BJ (cell line): ENCODE measurements around the gene FBXO34. TPM values are rescaled to one million over a fixed set of nuclear protein-coding genes. Genes with fewer than 3 reads are reported as not detected.

Source experiments
- CTCF ChIA-PET: fragments of 350-600 bp; formaldehyde crosslinking; extraction: SDS; loops from one replicate; lab custom pipeline; 2021; ENCODE audit warnings: antibody characterized with exemption, inconsistent platforms; lab: Yijun Ruan, JAX
- POLR2A ChIA-PET: fragments of 300-600 bp; sonication (Branson Sonifier 250); formaldehyde crosslinking; extraction: SDS; loops from one replicate; lab custom pipeline; 2021; ENCODE audit warnings: antibody characterized with exemption; lab: Charles Lee
- DNase-seq: peaks from one replicate; pipeline ENCODE4 v3.0.0-alpha.2; 2011; ENCODE audit warnings: low read depth
- H3K27me3 ChIP-seq: 2 replicates; pipeline ENCODE4 v1.6.0; 2011; ENCODE audit warnings: low read length; ENCODE audit not compliant: control insufficient read depth, insufficient read depth
- H3K36me3 ChIP-seq: 2 replicates; pipeline ENCODE4 v1.5.1; 2011; ENCODE audit warnings: low read length; ENCODE audit not compliant: control insufficient read depth, insufficient read depth
- H3K4me3 ChIP-seq: 2 replicates; pipeline ENCODE4 v1.5.1; 2011; ENCODE audit warnings: low read depth, mild to moderate bottlenecking, control low read depth, low read length
- polyA plus RNA-seq: library from polyadenylated mRNA; depleted of rRNA; stranded (reverse); fragments of >200 nt; gene quantifications from 2 replicates; pipeline ENCODE4 v1.2.3, GENCODE V29; 2011
- TF ChIP-seq, protein P1 (sequence below): IDR thresholded peaks from 2 replicates; pipeline ENCODE4 v1.5.1; 2011; ENCODE audit warnings: low read depth, mild to moderate bottlenecking, control low read depth, inconsistent platforms, low read length, moderate library complexity; ENCODE audit not compliant: insufficient read depth

FBXO34 gene
- polyA plus RNA-seq, 1 experiment, result 15.0 TPM

GRCh38 chr14:55383541-55384140 lies 112.4 kb downstream of the FBXO34 start:
- Histone ChIP-seq H3K36me3 (peaks cover 7% of the 10 kb centered on the region; the same call in 1 of the 2 replicates), H3K27me3 (no peaks in the 10 kb centered on the region), H3K4me3 (no peak overlapping the region)
- DNase-seq, result no peak
- POLR2A ChIA-PET, result no interaction called here
- CTCF ChIA-PET, result interaction anchor here (0.8 to 1.2 kb wide), 3 partner anchors 9 to 127 kb away, joined by 3 to 4 read pairs (median 3); no protein-coding TSS in a partner anchor
- TF ChIP-seq, protein P1, sequence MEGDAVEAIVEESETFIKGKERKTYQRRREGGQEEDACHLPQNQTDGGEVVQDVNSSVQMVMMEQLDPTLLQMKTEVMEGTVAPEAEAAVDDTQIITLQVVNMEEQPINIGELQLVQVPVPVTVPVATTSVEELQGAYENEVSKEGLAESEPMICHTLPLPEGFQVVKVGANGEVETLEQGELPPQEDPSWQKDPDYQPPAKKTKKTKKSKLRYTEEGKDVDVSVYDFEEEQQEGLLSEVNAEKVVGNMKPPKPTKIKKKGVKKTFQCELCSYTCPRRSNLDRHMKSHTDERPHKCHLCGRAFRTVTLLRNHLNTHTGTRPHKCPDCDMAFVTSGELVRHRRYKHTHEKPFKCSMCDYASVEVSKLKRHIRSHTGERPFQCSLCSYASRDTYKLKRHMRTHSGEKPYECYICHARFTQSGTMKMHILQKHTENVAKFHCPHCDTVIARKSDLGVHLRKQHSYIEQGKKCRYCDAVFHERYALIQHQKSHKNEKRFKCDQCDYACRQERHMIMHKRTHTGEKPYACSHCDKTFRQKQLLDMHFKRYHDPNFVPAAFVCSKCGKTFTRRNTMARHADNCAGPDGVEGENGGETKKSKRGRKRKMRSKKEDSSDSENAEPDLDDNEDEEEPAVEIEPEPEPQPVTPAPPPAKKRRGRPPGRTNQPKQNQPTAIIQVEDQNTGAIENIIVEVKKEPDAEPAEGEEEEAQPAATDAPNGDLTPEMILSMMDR, result no peak

- TF ChIP-seq, protein P1, result no peak
These were observed 113.3 kb downstream of the FBXO34 start for GRCh38 chr14:55384536-55384935.

DNA sequence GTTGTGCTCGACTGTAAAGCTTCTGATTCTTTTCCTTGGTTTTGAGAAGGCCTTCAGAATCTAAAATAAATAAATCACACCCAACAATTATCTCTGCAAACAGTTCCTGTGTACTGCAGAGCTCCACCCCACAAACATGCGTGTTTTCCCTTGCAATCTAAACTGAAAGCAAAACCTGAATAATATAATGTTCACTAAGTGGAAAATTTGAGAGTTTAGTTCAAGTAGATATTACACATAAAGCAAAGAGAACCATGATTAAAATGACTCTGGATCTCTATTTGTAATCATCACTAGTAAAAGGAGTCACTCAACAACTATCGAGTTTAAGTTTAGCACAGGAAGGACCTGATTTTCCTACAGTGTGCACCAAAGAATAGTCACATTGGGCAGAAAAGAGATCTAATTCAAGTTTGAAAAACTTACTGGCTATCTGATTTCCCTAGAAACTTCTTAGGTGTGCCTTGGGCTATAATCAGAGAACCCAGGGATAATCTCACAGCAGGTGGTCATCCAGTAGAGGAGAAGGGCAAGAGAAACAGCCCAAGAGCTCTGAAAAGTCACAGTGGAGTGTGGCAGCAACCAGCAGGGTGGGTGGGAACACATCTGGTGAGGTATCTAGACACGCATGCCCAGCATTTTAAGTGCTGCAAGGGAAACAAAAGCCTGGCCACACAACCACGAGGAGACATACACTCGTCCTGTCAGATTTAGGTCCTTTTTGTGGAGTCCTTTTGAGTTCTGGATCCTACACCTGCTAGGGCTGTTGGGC lies 115.0 kb downstream of the FBXO34 start:
- no peak overlapping the region for H3K4me3 ChIP-seq
- H3K36me3 ChIP-seq, result peaks cover 3% of the 10 kb centered on the region; the same call in 1 of the 2 replicates
- no peak for DNase-seq
- POLR2A ChIA-PET, result no interaction called here
- TF ChIP-seq, protein P1, result no peak
- CTCF ChIA-PET, result interaction anchor here (1.5 to 1.7 kb wide), 2 partner anchors 9 to 17 kb away, joined by 3 to 4 read pairs; no protein-coding TSS in a partner anchor
- H3K27me3 ChIP-seq, result no peaks in the 10 kb centered on the region

More at GRCh38 chr14:55384536-55384935, 113.3 kb downstream of the FBXO34 start:
- Histone ChIP-seq H3K27me3 (no peaks in the 10 kb centered on the region), H3K36me3 (peaks cover 7% of the 10 kb centered on the region; the same call in 1 of the 2 replicates), H3K4me3 (no peak overlapping the region)
- POLR2A ChIA-PET, result no interaction called here
- no peak for DNase-seq
- CTCF ChIA-PET, result interaction anchor here (0.8 to 1.2 kb wide), 2 partner anchors 10 to 128 kb away, joined by 3 read pairs; no protein-coding TSS in a partner anchor

GRCh38 chr14:55387121-55387520 lies 115.9 kb downstream of the FBXO34 start:
- H3K4me3 ChIP-seq, result no peak overlapping the region
- POLR2A ChIA-PET, result no interaction called here
- CTCF ChIA-PET, result no interaction called here
- H3K36me3 ChIP-seq, result peaks cover 4% of the 10 kb centered on the region; the same call in 1 of the 2 replicates
- H3K27me3 ChIP-seq, result no peaks in the 10 kb centered on the region
- TF ChIP-seq, protein P1, result no peak
- no peak for DNase-seq

GRCh38 chr14:55388160-55388559 lies 116.9 kb downstream of the FBXO34 start:
- DNase-seq, result peak; percentile 50
- POLR2A ChIA-PET, result no interaction called here
- H3K27me3 ChIP-seq, result no peaks in the 10 kb centered on the region
- H3K4me3 ChIP-seq, result no peak overlapping the region
- TF ChIP-seq, protein P1, result no peak
- CTCF ChIA-PET, result interaction anchor here (0.6 to 1.5 kb wide), 3 partner anchors 10 to 34 kb away, joined by 3 to 6 read pairs (median 4); no protein-coding TSS in a partner anchor
- H3K36me3 ChIP-seq, result peaks cover 5% of the 10 kb centered on the region; the same call in 1 of the 2 replicates
